CD14-positive monocyte (primary cell): ENCODE results near the gene CMPK2. TPM values are rescaled to one million over a fixed set of nuclear protein-coding genes. Genes with fewer than 3 reads are reported as not detected.

Experiments
- DNase-seq, 3 donors: peaks; one replicate each; pipeline ENCODE4 v3.0.0-alpha.2; 2011 to 2022
- H2AFZ ChIP-seq: 2 replicates; pipeline ENCODE4 v1.6.0; 2012; ENCODE audit warnings: mild to moderate bottlenecking, low read depth, low read length, inconsistent platforms; ENCODE audit not compliant: insufficient read depth, poor library complexity, severe bottlenecking
- H3K27ac ChIP-seq, 2 donors: 1 replicate in 1 of 2; 2 replicates in 1 of 2; pipeline ENCODE4 v1.5.1; 2012 to 2013; ENCODE audit warnings: low read length in 2 of 2, control low read depth in 1 of 2, inconsistent platforms in 1 of 2, low read depth in 1 of 2, mild to moderate bottlenecking in 1 of 2
- H3K27me3 ChIP-seq, 2 donors: one replicate each; pipeline versions ENCODE4 v1.6.0 to v1.6.1; 2011 to 2013; ENCODE audit warnings: low read length in 2 of 2; ENCODE audit not compliant: control insufficient read depth in 2 of 2, insufficient read depth in 2 of 2
- H3K36me3 ChIP-seq, 2 donors: replicated peaks in 1 of 2; 1 replicate in 1 of 2; 2 replicates in 1 of 2; pipeline versions ENCODE4 v1.5.1 to v1.6.1; 2012 to 2013; ENCODE audit warnings: low read length in 2 of 2, control low read depth in 1 of 2, inconsistent platforms in 1 of 2, mild to moderate bottlenecking in 1 of 2; ENCODE audit not compliant: insufficient read depth in 2 of 2, control insufficient read depth in 1 of 2
- H3K4me1 ChIP-seq, 2 donors: 1 replicate in 1 of 2; 2 replicates in 1 of 2; pipeline versions ENCODE4 v1.5.1 to v1.6.1; 2012 to 2013; ENCODE audit warnings: low read length in 2 of 2, control low read depth in 1 of 2, inconsistent platforms in 1 of 2, mild to moderate bottlenecking in 1 of 2, moderate library complexity in 1 of 2; ENCODE audit not compliant: insufficient read depth in 2 of 2, control insufficient read depth in 1 of 2
- H3K4me2 ChIP-seq: replicated peaks from 2 replicates; pipeline ENCODE3; 2012; ENCODE audit warnings: low read length, moderate library complexity, mild to moderate bottlenecking; ENCODE audit not compliant: poor library complexity, severe bottlenecking; ENCODE audit errors: extremely low read depth
- H3K4me3 ChIP-seq, 3 experiments: fragments of 200-600 bp in 1 of 3; sonication (generic) in 1 of 3; replicated peaks in 1 of 3; 1 replicate in 2 of 3; 2 replicates in 1 of 3; pipeline ENCODE4 v1.5.1; 2011 to 2013; ENCODE audit warnings: low read length in 3 of 3, mild to moderate bottlenecking in 3 of 3, control low read depth in 2 of 3, low read depth in 2 of 3, inconsistent platforms in 1 of 3, moderate library complexity in 1 of 3
- H3K79me2 ChIP-seq: 2 replicates; pipeline ENCODE4 v1.6.0; 2012; ENCODE audit warnings: mild to moderate bottlenecking, control low read depth, inconsistent platforms, low read length, moderate library complexity; ENCODE audit not compliant: insufficient read depth
- H3K9ac ChIP-seq: 2 replicates; pipeline ENCODE4 v1.6.0; 2017; ENCODE audit warnings: low read length, mild to moderate bottlenecking; ENCODE audit not compliant: insufficient read depth, poor library complexity, severe bottlenecking
- H3K9me3 ChIP-seq, 2 donors: replicated peaks in 1 of 2; 1 replicate in 1 of 2; 2 replicates in 1 of 2; pipeline versions ENCODE4 v1.5.1 to v1.6.1; 2012 to 2013; ENCODE audit warnings: low read length in 2 of 2, control low read depth in 1 of 2; ENCODE audit not compliant: control insufficient read depth in 1 of 2, insufficient read depth in 1 of 2
- H4K20me1 ChIP-seq: 2 replicates; pipeline ENCODE4 v1.6.0; 2012; ENCODE audit warnings: mild to moderate bottlenecking, low read length, control low read depth, moderate library complexity; ENCODE audit not compliant: insufficient read depth
- H3K27ac Mint-ChIP-seq, 7 donors: one replicate each; pipeline ENCODE4 v1.8.0; 2020; ENCODE audit warnings: mild to moderate bottlenecking in 7 of 7, mixed read lengths in 7 of 7, moderate library complexity in 6 of 7, inconsistent platforms in 2 of 7
- H3K27me3 Mint-ChIP-seq, 3 donors: one replicate each; pipeline ENCODE4 v1.8.0; 2021 to 2022; ENCODE audit warnings: low read depth in 3 of 3, mild to moderate bottlenecking in 3 of 3, mixed read lengths in 3 of 3, moderate library complexity in 3 of 3, inconsistent platforms in 1 of 3
- H3K36me3 Mint-ChIP-seq, 2 donors: one replicate each; pipeline ENCODE4 v1.8.0; 2020; ENCODE audit warnings: mixed read lengths in 2 of 2, inconsistent platforms in 1 of 2, mild to moderate bottlenecking in 1 of 2
- H3K4me1 Mint-ChIP-seq: one replicate; pipeline ENCODE4 v1.8.0; 2020; ENCODE audit warnings: mild to moderate bottlenecking, mixed read lengths
- H3K4me3 Mint-ChIP-seq, 2 donors: one replicate each; pipeline ENCODE4 v1.8.0; 2020; ENCODE audit warnings: mild to moderate bottlenecking in 2 of 2, mixed read lengths in 2 of 2, moderate library complexity in 1 of 2
- H3K9me3 Mint-ChIP-seq, 7 donors: one replicate each; pipeline ENCODE4 v1.8.0; 2020 to 2022; ENCODE audit warnings: mixed read lengths in 7 of 7, mild to moderate bottlenecking in 6 of 7, moderate library complexity in 6 of 7, inconsistent platforms in 2 of 7
- WGBS: methylation state at CpG from one replicate; pipeline ENCODE4 v1.1.5; 2013; ENCODE audit warnings: missing lambda C conversion rate; ENCODE audit not compliant: insufficient coverage; 5-methylcytosine and 5-hydroxymethylcytosine counted together
- intact Hi-C, 2 donors: fragments of 100-400 bp; cut with micrococcal nuclease; formaldehyde crosslinking; loops; one replicate each; pipeline versions ENCODE4 v1.15.0 to v1.15.1; 2023
- polyA plus RNA-seq, 3 donors: library from polyadenylated mRNA; depleted of rRNA in 1 of 3; unstranded in 2 of 3; stranded (reverse) in 1 of 3; fragments of 300-500 nt in 2 of 3; fragments of >200 nt in 1 of 3; fragmentation: Illumina TruSeq in 2 of 3; gene quantifications; 1 replicate in 2 of 3; 2 replicates in 1 of 3; pipeline ENCODE4 v1.2.3, GENCODE V29; 2012 to 2021
- TF ChIP-seq, protein P1 (sequence below): fragments of 200-600 bp; IDR thresholded peaks from one replicate; pipeline ENCODE4 v1.8.0; 2022; ENCODE audit warnings: antibody characterized with exemption, mild to moderate bottlenecking

CMPK2 gene
- polyA plus RNA-seq, 3 donors = 12.6 to 18.1 (median 17.0) TPM

DNA sequence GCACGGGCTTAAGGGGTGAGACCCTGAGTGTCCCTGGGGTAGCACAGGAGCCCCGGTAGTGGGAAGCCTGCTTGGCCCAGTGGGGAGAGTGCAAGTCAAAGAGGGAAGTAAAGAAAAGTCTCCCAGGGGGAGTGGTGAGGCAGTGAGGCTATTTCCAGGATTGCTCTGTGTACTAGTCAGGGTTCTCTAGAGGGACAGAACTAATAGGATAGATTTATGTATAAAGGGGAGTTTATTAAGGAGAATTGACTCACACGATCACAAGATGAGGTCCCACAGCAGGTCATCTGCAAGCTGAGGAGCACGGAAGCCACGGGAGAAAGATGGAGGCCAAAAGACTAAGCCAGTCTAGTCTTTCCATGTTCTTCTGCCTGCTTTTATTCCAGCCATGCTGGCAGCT lies 45.5 kb downstream of the CMPK2 start:
- no peaks in the 10 kb centered on the region for H3K4me1 Mint-ChIP-seq
- TF ChIP-seq, protein P1, sequence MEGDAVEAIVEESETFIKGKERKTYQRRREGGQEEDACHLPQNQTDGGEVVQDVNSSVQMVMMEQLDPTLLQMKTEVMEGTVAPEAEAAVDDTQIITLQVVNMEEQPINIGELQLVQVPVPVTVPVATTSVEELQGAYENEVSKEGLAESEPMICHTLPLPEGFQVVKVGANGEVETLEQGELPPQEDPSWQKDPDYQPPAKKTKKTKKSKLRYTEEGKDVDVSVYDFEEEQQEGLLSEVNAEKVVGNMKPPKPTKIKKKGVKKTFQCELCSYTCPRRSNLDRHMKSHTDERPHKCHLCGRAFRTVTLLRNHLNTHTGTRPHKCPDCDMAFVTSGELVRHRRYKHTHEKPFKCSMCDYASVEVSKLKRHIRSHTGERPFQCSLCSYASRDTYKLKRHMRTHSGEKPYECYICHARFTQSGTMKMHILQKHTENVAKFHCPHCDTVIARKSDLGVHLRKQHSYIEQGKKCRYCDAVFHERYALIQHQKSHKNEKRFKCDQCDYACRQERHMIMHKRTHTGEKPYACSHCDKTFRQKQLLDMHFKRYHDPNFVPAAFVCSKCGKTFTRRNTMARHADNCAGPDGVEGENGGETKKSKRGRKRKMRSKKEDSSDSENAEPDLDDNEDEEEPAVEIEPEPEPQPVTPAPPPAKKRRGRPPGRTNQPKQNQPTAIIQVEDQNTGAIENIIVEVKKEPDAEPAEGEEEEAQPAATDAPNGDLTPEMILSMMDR = no peak
- H3K9me3 Mint-ChIP-seq = peaks cover 0 to 6% (median 0%) of the 10 kb centered on the region in 7 donors
- H3K79me2 ChIP-seq = no peaks in the 10 kb centered on the region
- no peak overlapping the region for H2AFZ ChIP-seq
- no peak overlapping the region for H3K4me3 Mint-ChIP-seq
- no peaks in the 10 kb centered on the region for H3K27me3 ChIP-seq
- no peak overlapping the region for H3K27ac Mint-ChIP-seq
- no peak overlapping the region for H3K9ac ChIP-seq
- H3K4me1 ChIP-seq = no peaks in the 10 kb centered on the region
- H3K36me3 ChIP-seq = no peaks in the 10 kb centered on the region
- H3K9me3 ChIP-seq = no peaks in the 10 kb centered on the region
- no peaks in the 10 kb centered on the region for H3K36me3 Mint-ChIP-seq
- peaks cover 0 to 7% (median 4%) of the 10 kb centered on the region in 3 donors for H3K27me3 Mint-ChIP-seq
- no peak for DNase-seq
- no peak overlapping the region for H3K4me2 ChIP-seq
- H3K27ac ChIP-seq = no peak overlapping the region
- H4K20me1 ChIP-seq = no peaks in the 10 kb centered on the region
- WGBS = 7% methylated on average over 2 of the region's 5 CpGs
- H3K4me3 ChIP-seq = no peak overlapping the region
- intact Hi-C loops = no loop called here

DNA sequence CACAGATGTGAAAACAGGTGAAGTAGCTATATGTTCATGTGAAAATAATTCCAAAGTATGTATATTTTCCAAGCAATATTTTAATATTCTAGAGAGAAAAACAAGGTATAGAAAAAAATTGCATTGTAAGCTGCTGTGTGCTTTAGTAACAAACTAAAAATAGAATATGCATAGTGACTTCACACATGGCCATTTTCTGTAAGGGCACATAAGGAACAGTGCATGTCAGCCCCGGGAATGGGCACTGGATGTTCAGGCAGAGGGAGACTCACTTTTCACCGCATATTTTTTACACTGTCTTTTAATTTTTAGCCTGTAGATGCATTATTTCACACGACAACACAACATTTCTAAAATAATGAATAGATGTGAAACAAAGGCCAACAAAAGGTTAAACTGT lies 46.0 kb downstream of the CMPK2 start:
- no peak overlapping the region for H3K4me2 ChIP-seq
- no peak overlapping the region for H3K27ac ChIP-seq
- intact Hi-C loops = no loop called here
- peaks cover 0 to 7% (median 4%) of the 10 kb centered on the region in 3 donors for H3K27me3 Mint-ChIP-seq
- no peaks in the 10 kb centered on the region for H3K79me2 ChIP-seq
- peaks cover 0 to 6% (median 0%) of the 10 kb centered on the region in 7 donors for H3K9me3 Mint-ChIP-seq
- no peaks in the 10 kb centered on the region for H3K36me3 ChIP-seq
- H3K4me3 Mint-ChIP-seq = no peak overlapping the region
- TF ChIP-seq, protein P1 = no peak
- H3K9ac ChIP-seq = no peak overlapping the region
- DNase-seq = no peak
- H3K36me3 Mint-ChIP-seq = no peaks in the 10 kb centered on the region
- H2AFZ ChIP-seq = no peak overlapping the region
- no peak overlapping the region for H3K4me3 ChIP-seq
- H3K27ac Mint-ChIP-seq = no peak overlapping the region
- no peaks in the 10 kb centered on the region for H3K4me1 ChIP-seq
- WGBS = no CpG with 5 or more reads among the region's 3 CpGs
- no peaks in the 10 kb centered on the region for H3K9me3 ChIP-seq
- no peaks in the 10 kb centered on the region for H3K4me1 Mint-ChIP-seq
- H3K27me3 ChIP-seq = no peaks in the 10 kb centered on the region
- H4K20me1 ChIP-seq = no peaks in the 10 kb centered on the region
